ENCODE data around the gene IYD.
A peak's percentile ranks its signal among the peaks of the same experiment; 100 is the strongest.
"Not testable (repeated sequence)": the region's sequence is repeated elsewhere in the genome, so short reads cannot be mapped to it uniquely, and the experiment has no call there.

Gene IYD

DNA sequence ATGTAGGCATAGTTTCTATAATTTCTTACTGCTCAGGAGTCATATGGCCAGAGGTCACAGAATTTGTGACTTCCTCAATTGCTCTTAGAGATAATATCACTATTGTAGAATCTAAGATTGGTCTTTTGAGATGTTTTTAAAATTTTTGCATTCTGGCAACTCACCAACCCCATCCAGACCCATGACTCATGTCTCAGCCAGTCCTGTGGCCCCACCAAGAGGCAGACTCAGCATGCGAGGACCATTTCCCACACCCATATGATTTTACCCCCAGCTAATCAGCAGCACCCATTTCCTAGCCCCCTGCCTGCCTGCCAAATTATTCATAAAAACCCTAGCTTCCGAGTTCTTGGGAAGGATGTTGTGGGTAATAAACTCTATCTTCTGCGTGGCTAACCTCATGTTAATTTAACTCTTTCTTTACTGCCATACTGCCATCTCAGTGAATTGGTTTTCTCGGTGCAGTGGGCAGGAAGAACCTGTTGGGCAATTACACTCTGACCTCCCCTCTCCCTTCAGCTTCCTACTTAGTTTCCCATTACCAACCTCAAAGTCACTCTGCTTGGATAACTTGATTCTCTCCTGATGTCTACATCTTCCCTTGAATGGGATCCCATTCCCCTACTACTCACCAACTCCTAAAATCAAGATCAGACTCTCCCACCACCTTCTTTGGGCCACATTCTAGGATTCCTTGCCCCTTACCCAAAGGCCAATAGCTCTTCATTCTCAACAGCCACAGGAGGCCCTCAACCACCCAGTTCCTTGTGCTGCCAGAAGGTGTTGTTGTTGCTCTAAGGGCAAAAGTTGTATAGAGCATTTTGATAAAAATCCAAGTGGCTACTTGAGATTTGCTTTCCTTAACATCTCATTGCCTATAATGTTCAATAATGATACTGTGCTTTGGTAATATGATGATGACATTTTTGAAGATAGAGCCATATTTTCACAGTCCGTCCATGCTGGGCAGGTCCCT, 16.2 kb upstream of the IYD start:
- DNase-seq = peak; percentile 40

DNA sequence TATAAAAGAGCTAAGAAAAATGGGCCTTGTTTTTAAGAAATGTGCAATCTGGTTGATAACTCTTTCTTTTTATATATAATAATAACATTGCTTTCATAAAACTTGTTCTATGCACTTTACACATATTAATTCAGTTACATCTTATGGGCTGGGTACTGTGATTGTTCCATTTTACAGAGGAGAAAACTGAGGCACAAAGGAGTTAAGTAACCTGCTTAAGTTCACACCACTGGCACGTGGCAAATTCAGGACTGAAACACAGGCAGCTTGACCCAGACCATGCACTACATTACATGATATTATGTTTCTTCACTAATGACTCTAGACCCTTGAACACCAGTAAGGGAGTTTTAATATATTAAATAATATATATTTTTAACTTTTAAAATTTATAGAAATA, 15.4 kb upstream of the IYD start:
- no peak for DNase-seq

DNA sequence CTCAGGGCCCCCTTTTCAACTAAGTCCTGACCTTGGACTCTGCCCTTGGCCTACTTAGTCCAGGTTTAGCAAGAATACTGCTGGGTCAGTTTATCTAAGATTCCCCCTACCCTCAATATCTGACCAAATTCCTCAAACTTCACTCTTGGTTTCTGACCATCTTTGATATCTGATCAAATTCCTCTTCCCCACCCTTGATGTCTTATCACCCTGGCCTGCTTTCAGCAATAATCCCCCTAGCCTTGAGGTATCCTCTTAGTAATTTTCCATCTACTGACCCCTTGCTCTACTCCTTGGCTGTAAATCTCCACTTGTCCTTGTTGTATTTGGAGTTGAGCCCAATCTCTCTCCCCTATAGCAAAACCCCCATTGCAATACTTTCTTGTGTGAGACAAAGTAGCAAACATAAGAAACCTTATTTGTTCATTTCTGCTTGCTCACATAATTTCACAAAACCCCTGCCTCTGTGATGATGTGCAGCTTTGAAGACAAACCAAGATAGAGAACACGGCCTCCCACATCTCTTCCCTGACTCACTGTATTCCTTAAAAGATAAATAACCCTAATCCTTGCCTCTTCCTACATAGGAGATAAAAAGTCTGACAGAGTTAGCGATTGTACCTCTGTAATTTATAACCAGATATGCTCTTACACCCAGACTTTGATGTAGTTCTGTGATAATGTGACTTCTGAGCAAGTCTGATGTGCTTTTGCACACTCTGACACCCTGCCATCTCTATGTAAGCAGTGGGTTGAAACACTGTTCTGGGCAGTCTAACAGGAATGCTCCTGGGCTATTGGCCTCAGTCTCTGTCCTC, 13.8 kb upstream of the IYD start:
- DNase-seq = no peak

DNA sequence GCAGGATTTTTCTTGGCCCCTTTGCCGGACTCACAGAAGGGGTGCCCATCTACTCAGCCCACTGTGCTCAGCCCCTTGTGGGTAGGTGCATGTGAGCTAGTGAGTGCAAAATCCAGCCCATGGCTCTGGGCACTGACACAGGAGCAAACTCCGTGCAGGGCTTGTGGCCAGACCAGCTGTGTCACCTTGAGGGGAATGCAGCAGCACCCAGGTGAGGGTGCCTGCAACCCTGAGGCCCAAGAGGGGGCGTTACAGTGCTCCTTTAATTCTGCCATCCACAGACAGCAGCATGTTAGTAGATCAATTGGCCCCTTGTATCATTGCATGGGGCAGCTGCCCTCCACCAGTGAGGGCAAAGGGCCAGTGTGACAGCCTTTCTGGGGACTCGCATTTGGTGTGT, 12.9 kb upstream of the IYD start:
- no peak for DNase-seq

DNA sequence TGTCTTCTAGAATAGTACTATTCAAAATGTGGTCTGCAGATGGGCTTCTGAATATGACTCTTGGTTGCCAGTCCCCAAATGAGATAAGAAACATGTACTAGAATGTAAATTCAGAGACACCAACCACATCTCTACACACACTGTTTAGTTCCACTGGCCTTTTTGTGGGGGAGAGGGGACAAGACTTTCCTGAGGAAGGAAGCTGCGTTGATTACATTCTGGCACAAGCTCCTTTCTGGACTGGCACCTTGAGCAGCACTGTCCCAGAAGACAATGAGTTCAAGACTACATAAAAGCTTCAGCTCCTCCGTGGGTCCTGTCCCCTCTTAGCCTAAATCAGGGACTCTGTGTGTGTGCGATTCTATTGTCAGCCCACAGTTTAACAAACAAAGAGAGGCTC, 6.9 kb upstream of the IYD start:
- no peak for DNase-seq

DNA sequence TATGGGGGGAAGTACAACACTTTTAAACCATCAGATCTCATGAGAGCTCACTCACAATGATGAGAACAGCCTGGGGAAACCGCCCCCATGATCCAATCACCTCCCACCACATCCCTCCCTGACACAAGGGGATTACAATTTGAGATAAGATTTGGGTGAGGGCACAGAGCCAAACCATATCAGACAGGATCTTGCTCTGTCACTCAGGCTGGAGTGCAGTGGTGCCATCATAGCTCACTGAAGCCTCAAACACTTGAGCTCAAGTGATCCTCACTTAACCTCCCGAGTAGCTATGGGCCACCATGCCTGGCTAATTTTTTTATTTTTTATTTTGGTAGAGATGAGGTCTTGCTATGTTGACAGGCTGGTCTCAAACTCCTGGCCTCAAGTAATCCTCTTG, 5.1 kb upstream of the IYD start:
- DNase-seq = peak; percentile 57

DNA sequence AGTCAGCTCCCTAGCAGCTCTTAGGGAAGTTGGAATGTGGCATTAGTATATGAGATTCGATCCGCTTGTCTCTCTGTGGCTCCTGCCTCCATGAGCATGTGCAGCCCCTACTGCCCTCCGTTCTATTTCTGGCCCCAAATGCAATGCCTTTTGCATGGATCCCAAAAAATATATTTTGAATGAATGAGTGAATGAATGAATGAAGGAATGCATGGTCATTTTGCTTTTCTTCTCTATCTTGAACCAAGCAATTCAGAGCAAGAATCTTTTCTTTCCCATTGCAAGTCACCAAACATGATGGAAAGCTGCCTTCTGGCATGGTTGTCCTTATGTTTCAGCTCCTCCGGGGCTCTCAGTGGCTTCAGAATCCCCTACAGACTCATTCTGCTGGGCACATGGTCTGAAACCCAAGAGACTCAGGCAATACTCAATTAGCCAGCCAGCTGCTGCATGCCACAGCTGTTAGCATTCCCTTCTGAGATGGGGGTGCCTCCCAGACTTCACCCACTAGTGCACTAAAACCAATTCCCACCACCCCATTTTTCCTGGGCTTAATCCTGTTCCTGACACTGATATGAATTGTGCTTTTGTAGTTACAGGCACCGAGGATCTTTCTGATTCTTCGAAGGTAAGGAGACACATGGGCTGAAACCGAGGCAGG, 2.6 kb upstream of the IYD start:
- no peak for DNase-seq

DNA sequence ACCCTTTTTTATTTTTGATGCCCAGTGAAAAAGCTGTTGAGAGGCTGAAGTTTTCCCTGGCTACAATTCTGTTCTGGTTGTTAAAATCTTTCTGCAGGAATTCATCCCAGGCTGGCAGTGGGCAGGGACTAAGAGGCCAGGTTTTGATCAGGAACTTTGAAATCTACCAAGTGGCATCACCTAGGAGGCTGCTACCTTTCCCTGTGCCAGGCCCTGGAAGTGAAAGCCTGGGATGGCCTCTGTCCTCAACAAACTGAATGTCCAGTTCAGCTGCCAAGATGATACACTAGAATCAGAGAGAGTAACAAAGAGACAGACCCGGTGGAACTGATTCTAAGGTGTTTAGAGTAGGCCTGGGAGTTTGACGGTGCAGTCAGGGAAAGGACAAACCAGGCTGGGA, 596 bp downstream of the IYD start:
- no peak for DNase-seq

DNA sequence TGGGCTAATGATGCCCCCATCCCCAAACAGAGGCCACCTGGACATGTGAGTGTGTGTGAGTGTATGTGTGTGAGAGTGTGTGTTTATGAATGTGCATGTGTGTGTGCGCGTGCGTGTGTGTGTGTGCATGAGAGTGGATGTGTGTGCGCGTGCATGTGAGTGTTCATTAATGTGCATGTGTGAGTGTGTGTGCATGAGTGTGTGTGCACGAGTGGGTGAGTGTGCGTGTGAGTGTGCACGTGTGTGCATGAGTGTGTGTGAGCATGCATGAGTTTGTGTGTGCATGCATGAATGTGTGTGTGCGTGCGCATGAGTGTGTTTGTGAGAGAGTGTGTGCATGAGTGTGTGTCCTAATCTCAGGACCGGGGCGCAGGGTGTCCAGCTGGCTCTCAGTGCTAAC, 1.3 kb downstream of the IYD start:
- no peak for DNase-seq

DNA sequence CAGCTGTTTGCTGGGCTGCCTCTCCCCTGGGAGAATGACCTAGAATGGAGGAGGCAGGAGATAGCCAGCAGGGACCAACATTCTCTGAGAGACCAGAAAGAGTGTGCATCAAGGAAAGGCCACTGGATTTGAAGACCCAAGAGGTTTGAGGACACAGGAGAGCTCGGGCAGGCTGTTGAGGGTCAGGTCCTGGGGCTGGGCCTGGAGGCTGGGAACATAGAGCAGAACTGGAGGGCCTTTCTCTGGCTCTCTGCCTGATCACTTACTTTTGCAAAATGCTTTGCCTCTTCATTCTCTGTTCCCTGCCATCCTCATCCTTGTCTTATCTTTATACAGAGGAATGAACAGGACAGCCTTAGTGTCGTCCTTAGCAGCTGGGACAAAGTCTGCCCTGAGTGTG, 2.5 kb downstream of the IYD start:
- no peak for DNase-seq

DNA sequence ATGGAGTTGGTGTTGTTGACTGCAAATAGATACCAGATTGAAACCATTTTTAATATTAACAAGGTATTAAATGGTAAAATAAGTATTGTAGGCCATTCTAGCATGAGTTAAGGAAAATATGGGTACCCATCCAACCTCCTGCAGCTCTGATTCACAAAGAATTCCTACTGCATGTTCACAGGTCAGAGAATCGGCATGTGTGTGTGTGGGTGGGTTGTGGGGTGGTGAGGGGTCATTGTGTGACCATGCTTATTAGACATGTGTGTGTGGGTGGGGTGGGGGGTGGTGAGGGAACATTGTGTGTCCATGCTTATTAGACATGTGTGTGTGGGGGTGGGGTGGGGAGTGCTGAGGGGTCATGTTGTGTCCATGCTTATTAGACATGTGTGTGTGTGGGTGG, 3.2 kb downstream of the IYD start:
- DNase-seq = no peak

DNA sequence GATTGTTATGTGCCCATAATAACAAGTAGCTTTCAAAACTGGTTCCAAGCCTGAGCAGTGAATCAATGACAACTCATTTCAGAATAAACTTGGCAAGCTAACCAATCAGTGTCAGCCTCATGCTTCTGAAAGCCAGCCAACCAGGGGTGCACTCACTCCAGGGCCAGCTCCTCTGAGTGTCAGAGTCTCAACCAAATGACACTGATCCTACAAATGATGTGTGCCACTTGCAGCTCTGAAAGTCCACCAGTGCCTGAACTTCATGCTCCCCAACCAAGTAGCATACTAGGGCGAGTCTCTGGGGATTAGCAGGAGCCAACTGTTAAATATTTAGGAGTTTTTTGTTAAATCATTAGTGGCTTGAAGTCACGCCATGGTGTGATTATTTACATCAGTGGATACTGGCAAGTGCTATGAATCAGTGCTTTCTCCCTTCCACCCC, 4.5 kb downstream of the IYD start:
- DNase-seq = no peak

DNA sequence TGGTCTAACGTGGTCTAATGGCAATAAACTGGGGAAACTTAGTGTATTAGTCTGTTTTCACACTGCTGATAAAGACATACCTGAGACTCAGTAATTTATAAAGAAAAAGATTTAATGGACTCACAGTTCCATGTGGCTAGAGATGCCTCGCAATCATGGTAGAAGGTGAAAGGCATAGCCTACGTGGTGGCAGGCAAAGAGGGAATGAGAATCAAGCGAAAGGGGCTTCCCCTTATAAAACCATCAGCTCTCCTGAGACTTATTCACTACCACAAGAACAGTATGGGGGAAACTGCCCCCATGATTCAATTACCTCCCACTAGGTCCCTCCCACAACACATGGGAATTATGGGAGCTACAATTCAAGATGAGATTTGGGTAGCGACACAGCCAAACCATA, 5.5 kb downstream of the IYD start:
- not testable (repeated sequence) for DNase-seq

DNA sequence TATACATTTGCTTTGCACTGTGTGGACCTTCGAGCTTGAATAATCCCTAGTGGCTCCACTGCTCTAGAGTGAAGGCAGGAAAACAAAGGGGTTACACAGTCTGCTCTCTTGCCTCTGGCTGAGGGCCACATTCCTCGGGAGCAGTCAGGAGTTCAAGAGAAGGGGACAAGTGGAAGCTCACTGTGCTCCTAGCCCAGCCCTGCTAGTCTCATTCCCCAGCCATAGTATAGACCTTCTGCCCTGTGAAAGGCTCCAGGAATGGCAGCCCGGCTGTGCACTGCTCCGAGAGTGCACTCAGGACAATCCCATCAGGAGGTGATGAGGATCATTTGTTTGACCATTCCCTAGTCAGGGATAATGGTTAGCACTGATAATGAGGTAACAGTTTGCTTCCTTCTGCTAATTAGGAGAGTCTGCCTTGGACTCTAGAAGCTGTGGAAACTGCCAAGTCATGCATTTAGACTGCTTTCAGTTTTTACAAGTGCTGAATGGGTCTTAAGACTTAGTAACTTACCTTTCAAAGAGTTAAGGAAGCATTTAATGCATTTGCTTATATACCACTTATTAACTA, 8.5 kb downstream of the IYD start:
- peak; percentile 37 for DNase-seq

DNA sequence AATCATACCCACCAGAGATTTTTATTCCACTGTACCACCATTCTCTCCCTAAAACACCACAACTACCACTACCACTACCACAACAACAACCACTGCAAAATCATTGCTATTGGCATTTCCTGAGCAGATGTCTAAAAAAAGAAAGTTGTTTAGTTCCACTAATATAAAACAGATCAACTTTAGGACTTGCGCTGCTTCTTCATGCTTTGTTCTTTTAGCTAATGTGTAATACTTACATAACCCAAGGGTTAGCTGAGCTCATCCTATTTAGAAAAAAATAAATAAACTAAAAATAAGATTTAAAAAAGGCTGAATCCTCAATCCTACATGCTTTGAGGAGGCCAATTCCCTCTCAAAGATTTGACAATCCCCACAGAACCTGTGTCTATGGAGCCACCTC, 11.4 kb downstream of the IYD start:
- no peak for DNase-seq

DNA sequence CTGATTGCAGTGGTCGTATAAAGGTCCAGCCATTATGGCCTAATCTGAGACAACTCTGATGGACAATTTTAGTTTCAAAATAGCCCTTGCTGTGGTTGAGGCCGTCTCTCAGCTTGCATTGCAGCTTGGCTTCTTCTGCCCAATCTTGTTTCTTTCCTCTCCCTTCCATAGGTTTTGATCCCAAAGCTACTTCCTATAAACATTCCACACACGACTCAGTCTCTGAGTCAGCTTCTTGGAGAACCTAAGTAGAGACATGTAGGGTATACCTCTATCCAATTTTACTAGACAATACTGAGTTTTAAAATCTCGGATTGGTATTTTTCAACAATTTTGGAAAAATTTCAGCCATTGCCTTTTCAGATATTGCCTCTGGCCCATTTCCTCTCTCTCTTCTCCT, 13.4 kb downstream of the IYD start:
- no peak for DNase-seq

DNA sequence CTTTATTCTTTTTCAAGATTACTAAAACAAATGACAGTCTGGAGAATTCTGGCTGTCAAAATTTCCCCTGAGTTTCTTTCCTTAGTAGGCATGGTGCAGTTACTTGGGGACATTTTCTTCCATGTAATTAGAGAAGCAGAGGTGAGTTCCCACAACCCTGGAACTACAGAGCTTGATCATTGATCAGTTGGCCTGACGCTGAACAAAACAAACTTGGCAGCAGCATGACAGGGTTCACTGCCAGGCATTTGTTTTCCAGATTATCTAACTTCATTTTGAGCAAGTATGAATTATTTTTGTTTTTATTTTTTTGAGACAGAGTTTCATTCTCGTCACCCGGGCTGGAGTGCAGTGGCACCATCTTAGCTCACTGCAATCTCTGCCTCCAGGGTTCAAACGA, 22.6 kb downstream of the IYD start:
- DNase-seq = no peak

DNA sequence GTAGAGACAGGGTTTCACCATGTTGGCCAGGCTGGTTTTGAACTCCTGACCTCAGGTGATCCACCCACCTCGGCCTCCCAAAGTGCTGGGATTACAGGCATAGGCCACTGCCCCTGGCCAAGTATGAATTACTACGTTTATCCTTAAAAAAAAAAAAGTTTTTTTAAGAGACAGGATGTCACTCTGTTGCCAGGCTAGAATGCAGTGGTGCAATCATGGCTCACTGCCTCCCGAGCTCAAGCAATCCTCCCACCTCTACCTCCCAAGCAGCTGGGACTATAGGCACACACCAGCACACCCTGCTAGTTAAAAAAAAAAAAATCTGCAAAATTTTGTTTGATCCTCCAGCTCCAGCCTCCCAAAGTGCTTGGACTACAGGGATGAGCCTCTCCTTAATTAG, 23.1 kb downstream of the IYD start:
- no peak for DNase-seq

DNA sequence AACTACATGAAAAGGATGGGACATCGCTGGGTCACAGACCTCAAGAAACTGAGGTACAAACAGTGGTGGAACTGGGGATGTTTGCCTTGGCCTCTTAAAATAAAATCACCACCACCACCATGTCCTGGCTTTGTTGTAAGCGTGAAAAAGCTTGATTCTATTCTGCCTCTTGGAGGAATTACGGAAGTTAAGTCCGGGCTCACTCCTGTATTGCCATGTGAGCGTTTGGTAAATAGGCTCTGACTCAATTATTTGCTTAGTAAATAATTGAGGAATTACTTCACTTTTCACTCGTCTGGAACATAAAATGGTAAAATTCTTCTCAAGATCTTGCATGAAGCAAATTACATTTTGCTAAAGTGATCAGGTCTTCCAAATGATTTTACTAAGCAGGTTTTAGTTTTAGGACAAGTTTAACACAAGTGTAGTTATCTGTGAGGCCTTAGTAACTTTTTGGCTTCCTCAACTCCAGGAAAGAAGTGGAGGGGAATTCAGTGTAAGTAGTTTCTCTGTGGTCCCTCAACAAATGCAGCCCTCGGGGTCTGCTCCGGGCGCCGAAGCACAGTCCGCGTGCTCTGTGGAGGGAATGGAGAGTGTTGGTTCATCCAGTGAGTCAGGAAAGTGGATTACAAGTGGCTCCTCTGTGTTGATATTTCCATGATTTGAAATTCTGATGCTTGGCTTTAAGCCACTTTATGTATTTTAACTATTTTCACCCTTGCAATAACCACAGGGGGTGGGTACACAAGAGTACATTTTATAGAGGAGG, 23.8 kb downstream of the IYD start:
- DNase-seq = no peak

DNA sequence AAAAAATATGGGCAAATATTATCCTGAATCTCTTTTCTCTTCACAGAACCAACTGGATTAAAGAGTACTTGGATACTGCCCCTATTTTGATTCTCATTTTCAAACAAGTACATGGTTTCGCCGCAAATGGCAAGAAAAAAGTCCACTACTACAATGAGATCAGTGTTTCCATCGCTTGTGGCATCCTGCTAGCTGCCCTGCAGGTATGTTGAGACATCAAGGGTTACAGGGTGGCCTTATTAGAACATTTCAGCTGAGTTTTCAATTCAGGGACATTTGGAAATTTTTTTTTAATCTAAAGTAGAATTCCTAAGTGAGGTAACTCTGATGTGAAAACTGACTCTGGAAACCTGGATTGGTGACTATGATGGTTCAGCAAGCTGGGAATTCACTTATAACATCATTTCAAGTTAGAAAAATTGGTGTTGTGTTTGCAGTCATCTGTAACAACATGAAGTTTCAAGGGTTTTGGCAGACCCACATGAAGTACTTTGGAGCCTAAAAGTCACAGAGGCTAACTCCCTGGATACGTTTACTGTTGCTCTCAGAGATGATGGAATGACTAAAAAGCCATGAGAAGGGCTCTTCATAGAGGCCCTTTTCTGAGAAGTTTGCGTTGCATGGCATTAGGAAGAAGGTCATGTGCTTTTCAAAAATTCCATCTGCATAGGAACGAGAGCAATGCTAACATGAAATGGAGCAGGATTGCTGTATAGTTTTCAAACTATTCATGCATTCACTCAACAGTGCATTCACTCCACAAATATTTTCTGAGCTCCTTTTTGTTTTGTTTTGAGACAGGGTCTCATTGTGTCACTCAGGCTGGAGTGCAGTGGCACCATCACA, 25.5 kb downstream of the IYD start:
- no peak for DNase-seq

DNA sequence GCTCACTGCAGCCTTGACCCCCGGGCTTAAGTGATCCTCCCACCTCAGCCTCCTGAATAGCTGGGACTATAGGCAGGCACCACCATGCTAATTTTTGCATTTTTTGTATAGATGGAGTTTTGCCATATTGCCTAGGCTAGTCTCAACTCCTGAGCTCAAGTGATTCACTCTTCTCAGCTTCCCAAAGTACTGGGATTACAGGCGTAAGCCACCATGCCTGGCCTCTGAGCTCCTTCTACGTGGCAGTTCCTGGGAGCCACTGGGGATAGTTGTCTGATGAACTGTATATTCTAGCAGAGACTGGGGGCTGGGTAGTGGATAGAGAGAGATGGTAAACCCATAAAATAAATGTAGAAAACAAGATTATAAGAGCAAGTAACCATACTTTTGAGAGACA, 26.1 kb downstream of the IYD start:
- no peak for DNase-seq

Data from hematopoietic multipotent progenitor cell treated with erythropoietin and hydrocortisone succinate and interleukin-3 and kit ligand, for 6 days (in vitro differentiated cells).